HCT116 (cell line): Measurements from ENCODE around the gene GLB1L.

Source experiments
- CEBPB ChIP-seq: IDR thresholded peaks from 2 replicates; pipeline ENCODE4 v1.6.1; 2012; ENCODE audit warnings: low read depth
- ELF1 ChIP-seq: IDR thresholded peaks from 2 replicates; pipeline ENCODE4 v1.6.1; 2012; ENCODE audit warnings: low read depth, borderline replicate concordance
- FOSL1 ChIP-seq: IDR thresholded peaks from 2 replicates; pipeline ENCODE4 v1.6.1; 2012; ENCODE audit warnings: low read depth
- POLR2A ChIP-seq: IDR thresholded peaks from 2 replicates; pipeline ENCODE4 v1.7.0; 2011; ENCODE audit warnings: borderline replicate concordance; ENCODE audit not compliant: insufficient read depth, insufficient read length; ENCODE audit errors: extremely low read depth
- POLR2AphosphoS5 ChIP-seq: IDR thresholded peaks from 2 replicates; pipeline ENCODE4 v1.6.1; 2011; ENCODE audit warnings: mild to moderate bottlenecking, low read depth, low read length, moderate library complexity
- REST ChIP-seq: IDR thresholded peaks from 2 replicates; pipeline ENCODE4 v1.6.1; 2012; ENCODE audit warnings: low read depth
- SIN3A ChIP-seq: IDR thresholded peaks from 2 replicates; pipeline ENCODE4 v1.6.1; 2012; ENCODE audit warnings: low read depth
- YY1 ChIP-seq: IDR thresholded peaks from 2 replicates; pipeline ENCODE4 v1.6.1; 2011; ENCODE audit warnings: low read length, low read depth, moderate library complexity, mild to moderate bottlenecking; ENCODE audit not compliant: insufficient replicate concordance; ENCODE audit errors: extremely low read depth
- ZBTB33 ChIP-seq: IDR thresholded peaks from 2 replicates; pipeline ENCODE4 v1.6.1; 2011; ENCODE audit warnings: mild to moderate bottlenecking, low read length, moderate library complexity; ENCODE audit not compliant: insufficient replicate concordance; ENCODE audit errors: extremely low read depth
- TF ChIP-seq, protein P1 (sequence below), 3 experiments: fragments of 200-600 bp in 1 of 3; sonication (generic) in 1 of 3; IDR thresholded peaks in 2 of 3; conservative IDR thresholded peaks in 1 of 3; 2 replicates each; pipeline ENCODE4 v1.5.1; 2012 to 2017; ENCODE audit warnings: low read depth in 2 of 3, low read length in 2 of 3, antibody characterized with exemption in 1 of 3, borderline replicate concordance in 1 of 3, control low read depth in 1 of 3, mild to moderate bottlenecking in 1 of 3, mixed read lengths in 1 of 3, mixed run types in 1 of 3, moderate library complexity in 1 of 3; ENCODE audit not compliant: insufficient read depth in 1 of 3
- TF ChIP-seq, protein P2 (sequence below): IDR thresholded peaks from 2 replicates; pipeline ENCODE4 v1.6.1; 2012

DNA sequence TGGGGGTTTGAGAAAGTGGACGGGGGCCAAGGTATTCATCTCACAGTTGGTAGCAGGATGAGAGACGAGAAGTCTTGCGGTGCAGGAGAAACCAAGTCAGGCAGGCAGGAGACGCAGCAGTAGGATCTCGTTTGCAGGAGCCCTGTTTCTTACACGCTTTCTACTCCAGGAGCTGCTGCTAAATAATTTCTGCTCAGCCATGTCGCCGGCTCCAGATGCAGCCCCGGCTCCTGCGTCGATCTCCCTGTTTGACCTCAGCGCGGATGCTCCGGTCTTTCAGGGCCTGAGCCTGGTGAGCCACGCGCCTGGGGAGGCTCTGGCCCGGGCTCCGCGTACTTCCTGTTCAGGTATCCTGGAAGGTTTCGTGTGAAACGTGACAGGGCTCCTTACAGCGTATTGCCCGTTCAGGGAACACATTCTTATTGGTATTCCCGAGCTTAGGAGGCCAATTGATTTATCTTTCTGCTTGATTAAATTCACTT lies 15.1 kb downstream of the GLB1L start:
- TF ChIP-seq ZBTB33 (no peak), POLR2AphosphoS5 (no peak), FOSL1 (no peak), YY1 (no peak), CEBPB (no peak), REST (no peak), POLR2A (no peak), SIN3A (no peak), ELF1 (no peak)
- TF ChIP-seq, protein P1, sequence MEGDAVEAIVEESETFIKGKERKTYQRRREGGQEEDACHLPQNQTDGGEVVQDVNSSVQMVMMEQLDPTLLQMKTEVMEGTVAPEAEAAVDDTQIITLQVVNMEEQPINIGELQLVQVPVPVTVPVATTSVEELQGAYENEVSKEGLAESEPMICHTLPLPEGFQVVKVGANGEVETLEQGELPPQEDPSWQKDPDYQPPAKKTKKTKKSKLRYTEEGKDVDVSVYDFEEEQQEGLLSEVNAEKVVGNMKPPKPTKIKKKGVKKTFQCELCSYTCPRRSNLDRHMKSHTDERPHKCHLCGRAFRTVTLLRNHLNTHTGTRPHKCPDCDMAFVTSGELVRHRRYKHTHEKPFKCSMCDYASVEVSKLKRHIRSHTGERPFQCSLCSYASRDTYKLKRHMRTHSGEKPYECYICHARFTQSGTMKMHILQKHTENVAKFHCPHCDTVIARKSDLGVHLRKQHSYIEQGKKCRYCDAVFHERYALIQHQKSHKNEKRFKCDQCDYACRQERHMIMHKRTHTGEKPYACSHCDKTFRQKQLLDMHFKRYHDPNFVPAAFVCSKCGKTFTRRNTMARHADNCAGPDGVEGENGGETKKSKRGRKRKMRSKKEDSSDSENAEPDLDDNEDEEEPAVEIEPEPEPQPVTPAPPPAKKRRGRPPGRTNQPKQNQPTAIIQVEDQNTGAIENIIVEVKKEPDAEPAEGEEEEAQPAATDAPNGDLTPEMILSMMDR (IDR thresholded peaks at IDR 0.05 in 2 of 3, conservative IDR thresholded peaks at IDR 0.05 in 1 of 3; ENCODE audit: borderline replicate concordance in 1 of 3, insufficient read depth in 1 of 3, low read depth in 2 of 3, low read length in 2 of 3): no peak
- TF ChIP-seq, protein P2, sequence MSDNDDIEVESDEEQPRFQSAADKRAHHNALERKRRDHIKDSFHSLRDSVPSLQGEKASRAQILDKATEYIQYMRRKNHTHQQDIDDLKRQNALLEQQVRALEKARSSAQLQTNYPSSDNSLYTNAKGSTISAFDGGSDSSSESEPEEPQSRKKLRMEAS: peak; percentile 53
